ENCODE results near the gene GAS6.
A peak's percentile ranks its signal among the peaks of the same experiment; 100 is the strongest.

Gene GAS6

GRCh38 chr13:113817860-113818691 is 45.8 kb downstream of the GAS6 start:
- DNase-seq = no peak

GRCh38 chr13:113816946-113817859 is 46.7 kb downstream of the GAS6 start:
- peak; percentile 68 to 78 for DNase-seq

- no peak for DNase-seq
Measured at GRCh38 chr13:113816254-113816929, 47.5 kb downstream of the GAS6 start.

GRCh38 chr13:113815151-113816058 is 48.5 kb downstream of the GAS6 start:
- peak in 1 of 2 experiments; percentile 44 for DNase-seq

- DNase-seq = no peak
Measured at GRCh38 chr13:113814435-113814821, 49.4 kb downstream of the GAS6 start.

GRCh38 chr13:113813749-113814434 is 50.0 kb downstream of the GAS6 start:
- DNase-seq = no peak

- DNase-seq = no peak
Measured at GRCh38 chr13:113813070-113813748, 50.7 kb downstream of the GAS6 start.

- no peak for DNase-seq
Measured at GRCh38 chr13:113812178-113813040, 51.5 kb downstream of the GAS6 start.

- DNase-seq = no peak
Measured at GRCh38 chr13:113811081-113811928, 52.6 kb downstream of the GAS6 start.

GRCh38 chr13:113810640-113811039 is 53.2 kb downstream of the GAS6 start:
- no peak for DNase-seq

- no peak for DNase-seq
Measured at GRCh38 chr13:113809934-113810333, 53.9 kb downstream of the GAS6 start.

GRCh38 chr13:113808058-113808834 is 55.6 kb downstream of the GAS6 start:
- no peak for DNase-seq

GRCh38 chr13:113806526-113806925 is 57.4 kb downstream of the GAS6 start:
- DNase-seq = no peak

- no peak for DNase-seq
Measured at GRCh38 chr13:113806104-113806471, 57.8 kb downstream of the GAS6 start.

- no peak for DNase-seq
Measured at GRCh38 chr13:113805431-113806103, 58.3 kb downstream of the GAS6 start.

GRCh38 chr13:113804703-113805430 is 59.0 kb downstream of the GAS6 start:
- DNase-seq = no peak

Data from NCI-H1930 (cell line).